Measurements from ENCODE around the gene ADM5.

- no peak for TF ChIP-seq POLR2A (IDR thresholded peaks at IDR 0.05)
- TF ChIP-seq, protein P1, sequence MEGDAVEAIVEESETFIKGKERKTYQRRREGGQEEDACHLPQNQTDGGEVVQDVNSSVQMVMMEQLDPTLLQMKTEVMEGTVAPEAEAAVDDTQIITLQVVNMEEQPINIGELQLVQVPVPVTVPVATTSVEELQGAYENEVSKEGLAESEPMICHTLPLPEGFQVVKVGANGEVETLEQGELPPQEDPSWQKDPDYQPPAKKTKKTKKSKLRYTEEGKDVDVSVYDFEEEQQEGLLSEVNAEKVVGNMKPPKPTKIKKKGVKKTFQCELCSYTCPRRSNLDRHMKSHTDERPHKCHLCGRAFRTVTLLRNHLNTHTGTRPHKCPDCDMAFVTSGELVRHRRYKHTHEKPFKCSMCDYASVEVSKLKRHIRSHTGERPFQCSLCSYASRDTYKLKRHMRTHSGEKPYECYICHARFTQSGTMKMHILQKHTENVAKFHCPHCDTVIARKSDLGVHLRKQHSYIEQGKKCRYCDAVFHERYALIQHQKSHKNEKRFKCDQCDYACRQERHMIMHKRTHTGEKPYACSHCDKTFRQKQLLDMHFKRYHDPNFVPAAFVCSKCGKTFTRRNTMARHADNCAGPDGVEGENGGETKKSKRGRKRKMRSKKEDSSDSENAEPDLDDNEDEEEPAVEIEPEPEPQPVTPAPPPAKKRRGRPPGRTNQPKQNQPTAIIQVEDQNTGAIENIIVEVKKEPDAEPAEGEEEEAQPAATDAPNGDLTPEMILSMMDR (IDR thresholded peaks at IDR 0.05), result no peak
Observed at GRCh38 chr19:49666120-49666444, 23.3 kb upstream of the ADM5 start.
